HFFc6 (cell line): ENCODE measurements around the gene DENND10. TPM values are rescaled to one million over a fixed set of nuclear protein-coding genes. Genes with fewer than 3 reads are reported as not detected.

ENCODE experiments used
- DNase-seq: peaks from one replicate; pipeline ENCODE4 v3.0.0-alpha.2; 2018
- H3K27ac Mint-ChIP-seq: 2 replicates; pipeline ENCODE4 v1.8.0; 2020; ENCODE audit warnings: mild to moderate bottlenecking, mixed read lengths
- H3K27me3 Mint-ChIP-seq: 2 replicates; pipeline ENCODE4 v1.8.0; 2021; ENCODE audit warnings: mild to moderate bottlenecking, moderate library complexity, mixed read lengths; ENCODE audit not compliant: insufficient read depth
- H3K36me3 Mint-ChIP-seq: 2 replicates; pipeline ENCODE4 v1.8.0; 2021; ENCODE audit warnings: low read depth, mixed read lengths
- H3K4me1 Mint-ChIP-seq: 2 replicates; pipeline ENCODE4 v1.8.0; 2020; ENCODE audit warnings: low read depth, mixed read lengths
- H3K4me3 Mint-ChIP-seq: 2 replicates; pipeline ENCODE4 v1.8.0; 2020; ENCODE audit warnings: mild to moderate bottlenecking, moderate library complexity, mixed read lengths
- H3K9me3 Mint-ChIP-seq: 2 replicates; pipeline ENCODE4 v1.8.0; 2020; ENCODE audit warnings: mild to moderate bottlenecking, mixed read lengths
- total RNA-seq, 6 experiments: library from RNA; stranded (reverse); fragmentation: NEBNext Ultra II Directional; extraction: Animal tissue kit (Norgen Biotek cat#: 25700); gene quantifications; 2 replicates in 1 of 6; 3 replicates in 5 of 6; pipeline ENCODE4 v1.2.3, GENCODE V29; 2021
- TF ChIP-seq, protein P1 (sequence below): fragments of 200-600 bp; sonication (generic); IDR thresholded peaks from 2 replicates; pipeline ENCODE4 v1.5.0; 2021; ENCODE audit warnings: antibody characterized with exemption, mild to moderate bottlenecking

Gene DENND10
- total RNA-seq, 6 experiments from 2014 or later = 43.9 to 53.8 (median 46.8) TPM

DNA sequence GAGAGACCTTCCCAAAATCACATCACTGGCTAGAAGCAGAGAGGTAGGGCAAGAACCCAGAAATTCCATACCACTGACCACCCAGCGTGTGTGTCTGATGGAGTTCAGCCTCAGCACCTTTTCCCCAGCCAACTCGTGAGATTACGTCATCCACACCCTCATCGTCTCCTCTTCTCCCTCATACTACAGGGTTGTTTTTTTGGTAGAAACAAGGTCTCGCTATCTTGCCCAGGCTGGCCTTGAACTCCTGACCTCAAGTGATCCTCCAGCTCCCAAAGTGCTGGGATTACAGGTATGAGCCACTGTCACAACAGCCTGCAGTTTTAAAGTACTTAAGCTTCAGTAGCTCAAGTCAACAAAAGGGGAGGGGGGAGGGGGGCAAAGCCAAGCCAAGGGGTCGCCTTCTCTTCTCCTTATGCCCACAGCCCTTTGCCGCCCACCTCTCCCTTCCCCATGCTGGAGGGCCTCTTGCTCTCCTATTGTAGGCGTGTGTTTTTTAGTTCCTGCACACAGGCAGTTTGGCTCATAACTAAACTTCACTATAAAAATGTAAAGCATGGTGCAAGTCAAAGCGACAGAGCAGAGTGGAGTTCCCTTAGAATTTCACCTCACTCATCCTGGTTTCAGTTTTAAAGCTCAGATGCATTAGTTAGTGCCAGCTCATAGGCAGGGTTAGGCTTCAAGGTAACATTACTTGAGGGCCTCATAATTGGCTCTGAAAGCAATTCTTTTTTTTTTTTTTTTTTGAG lies 79.9 kb downstream of the DENND10 start:
- no peak overlapping the region for H3K4me3 Mint-ChIP-seq
- H3K4me1 Mint-ChIP-seq = peaks cover 4% of the 10 kb centered on the region; the same call in 1 of the 2 replicates
- no peak for DNase-seq
- H3K36me3 Mint-ChIP-seq = no peaks in the 10 kb centered on the region
- TF ChIP-seq, protein P1, sequence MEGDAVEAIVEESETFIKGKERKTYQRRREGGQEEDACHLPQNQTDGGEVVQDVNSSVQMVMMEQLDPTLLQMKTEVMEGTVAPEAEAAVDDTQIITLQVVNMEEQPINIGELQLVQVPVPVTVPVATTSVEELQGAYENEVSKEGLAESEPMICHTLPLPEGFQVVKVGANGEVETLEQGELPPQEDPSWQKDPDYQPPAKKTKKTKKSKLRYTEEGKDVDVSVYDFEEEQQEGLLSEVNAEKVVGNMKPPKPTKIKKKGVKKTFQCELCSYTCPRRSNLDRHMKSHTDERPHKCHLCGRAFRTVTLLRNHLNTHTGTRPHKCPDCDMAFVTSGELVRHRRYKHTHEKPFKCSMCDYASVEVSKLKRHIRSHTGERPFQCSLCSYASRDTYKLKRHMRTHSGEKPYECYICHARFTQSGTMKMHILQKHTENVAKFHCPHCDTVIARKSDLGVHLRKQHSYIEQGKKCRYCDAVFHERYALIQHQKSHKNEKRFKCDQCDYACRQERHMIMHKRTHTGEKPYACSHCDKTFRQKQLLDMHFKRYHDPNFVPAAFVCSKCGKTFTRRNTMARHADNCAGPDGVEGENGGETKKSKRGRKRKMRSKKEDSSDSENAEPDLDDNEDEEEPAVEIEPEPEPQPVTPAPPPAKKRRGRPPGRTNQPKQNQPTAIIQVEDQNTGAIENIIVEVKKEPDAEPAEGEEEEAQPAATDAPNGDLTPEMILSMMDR = no peak
- no peak overlapping the region for H3K27ac Mint-ChIP-seq
- H3K9me3 Mint-ChIP-seq = no peaks in the 10 kb centered on the region
- H3K27me3 Mint-ChIP-seq = no peaks in the 10 kb centered on the region; the same call in 1 of the 2 replicates

Other genes starting within 250 kb of the DENND10 start
- gene NANOS1, start 74.4 kb upstream of the DENND10 start, total RNA-seq = under 1 TPM; 0.05 to 0.33 (median 0.12) TPM
- gene EIF3A, start 23.3 kb upstream of the DENND10 start, total RNA-seq = 100 to 1,000 TPM; 132 to 149 (median 139) TPM
- gene SFXN4, start 61.6 kb downstream of the DENND10 start, total RNA-seq = 10 to 100 TPM; 10.9 to 18.5 (median 14.2) TPM
- 100 to 1,000 TPM; 156 to 183 (median 171) TPM for gene PRDX3, start 74.7 kb downstream of the DENND10 start, total RNA-seq
- gene GRK5, start 103.5 kb downstream of the DENND10 start, total RNA-seq = 10 to 100 TPM in 4 of 6 experiments, 1 to 10 TPM in 2; 9.7 to 16.8 (median 15.9) TPM